H1 (cell line): ENCODE results near the gene MEMO1. TPM values are rescaled to one million over a fixed set of nuclear protein-coding genes. Genes with fewer than 3 reads are reported as not detected.

Experiments used
- CTCF ChIA-PET: fragments of 300-600 bp; sonication (Branson Sonifier 250); formaldehyde crosslinking; loops from one replicate; lab custom pipeline; 2021; ENCODE audit not compliant: partially characterized antibody; lab: Charles Lee
- POLR2A ChIA-PET: fragments of 300-600 bp; sonication (Branson Sonifier 250); formaldehyde crosslinking; loops from one replicate; lab custom pipeline; 2021; ENCODE audit warnings: inconsistent platforms; ENCODE audit not compliant: partially characterized antibody; lab: Charles Lee
- DNase-seq, 2 experiments: peaks; one replicate each; pipeline versions ENCODE4 v3.0.0 to v3.0.0-alpha.2; 2010 to 2022; ENCODE audit warnings: low spot score in 2 of 2, low read depth in 1 of 2, mixed read lengths in 1 of 2
- FAIRE-seq: peaks from 2 replicates; lab custom pipeline; 2011; peaks lifted over from hg19 to GRCh38; lab: Jason Lieb, UNC
- H2AFZ ChIP-seq: 2 replicates; pipeline ENCODE4 v1.8.1; 2012; ENCODE audit warnings: low read length, inconsistent platforms
- H2AK5ac ChIP-seq: 2 replicates; pipeline ENCODE4 v1.6.1; 2013; ENCODE audit warnings: low read depth, low read length
- H2BK120ac ChIP-seq: replicated peaks from 2 replicates; pipeline ENCODE3; 2013; ENCODE audit warnings: low read depth, low read length, inconsistent platforms
- H2BK12ac ChIP-seq: 2 replicates; pipeline ENCODE4 v1.6.1; 2013; ENCODE audit warnings: low read depth, low read length
- H2BK15ac ChIP-seq: 2 replicates; pipeline ENCODE4 v1.6.1; 2013; ENCODE audit warnings: low read length
- H2BK20ac ChIP-seq: 2 replicates; pipeline ENCODE4 v1.6.1; 2013; ENCODE audit warnings: low read length
- H2BK5ac ChIP-seq: 2 replicates; pipeline ENCODE4 v1.6.1; 2013; ENCODE audit warnings: low read depth, low read length
- H3K14ac ChIP-seq: 2 replicates; pipeline ENCODE4 v1.6.1; 2013; ENCODE audit warnings: inconsistent platforms; ENCODE audit not compliant: insufficient read length
- H3K18ac ChIP-seq: 2 replicates; pipeline ENCODE4 v1.6.1; 2013; ENCODE audit warnings: low read length; ENCODE audit errors: extremely low read depth
- H3K23ac ChIP-seq: 2 replicates; pipeline ENCODE4 v1.6.1; 2013; ENCODE audit warnings: inconsistent platforms; ENCODE audit not compliant: insufficient read length
- H3K23me2 ChIP-seq: 2 replicates; pipeline ENCODE4 v1.6.1; 2013; ENCODE audit warnings: low read depth, low read length
- H3K27ac ChIP-seq: 2 replicates; pipeline ENCODE4 v1.6.1; 2011; ENCODE audit warnings: low read depth, low read length, inconsistent platforms
- H3K27me3 ChIP-seq, 4 experiments: replicated peaks in 1 of 4; 1 replicate in 1 of 4; 2 replicates in 3 of 4; pipeline versions ENCODE4 v1.6.1 to v1.8.1; 2011 to 2013; ENCODE audit warnings: low read length in 3 of 4, mild to moderate bottlenecking in 3 of 4, inconsistent platforms in 2 of 4, mixed read lengths in 2 of 4, moderate library complexity in 1 of 4; ENCODE audit not compliant: control insufficient read depth in 3 of 4, insufficient read depth in 3 of 4; ENCODE audit errors: extremely low read depth in 1 of 4
- H3K36me3 ChIP-seq, 4 experiments: 2 replicates each; pipeline versions ENCODE4 v1.6.1 to v1.8.1; 2011 to 2013; ENCODE audit warnings: mild to moderate bottlenecking in 4 of 4, low read length in 3 of 4, moderate library complexity in 2 of 4, control low read depth in 1 of 4, inconsistent platforms in 1 of 4; ENCODE audit not compliant: insufficient read depth in 4 of 4, control insufficient read depth in 2 of 4
- H3K4ac ChIP-seq: replicated peaks from 2 replicates; pipeline ENCODE3; 2013; ENCODE audit warnings: low read length, low read depth, mixed read lengths, inconsistent platforms; ENCODE audit not compliant: insufficient read length
- H3K4me1 ChIP-seq, 4 experiments: replicated peaks in 1 of 4; 1 replicate in 1 of 4; 2 replicates in 3 of 4; pipeline versions ENCODE4 v1.6.1 to v1.8.1; 2011 to 2013; ENCODE audit warnings: low read length in 3 of 4, inconsistent platforms in 2 of 4, mixed read lengths in 1 of 4; ENCODE audit not compliant: insufficient read depth in 4 of 4, control insufficient read depth in 3 of 4
- H3K4me2 ChIP-seq, 2 experiments: 2 replicates each; pipeline versions ENCODE4 v1.6.1 to v1.8.1; 2011 to 2013; ENCODE audit warnings: low read depth in 2 of 2, low read length in 2 of 2, control low read depth in 1 of 2, inconsistent platforms in 1 of 2, mild to moderate bottlenecking in 1 of 2; ENCODE audit not compliant: insufficient read depth in 1 of 2
- H3K4me3 ChIP-seq, 4 experiments: fragments of 200-600, 300-600 bp in 1 of 4; sonication (generic), shearing (Covaris generic), sonication (Bioruptor Twin) in 1 of 4; 2 replicates each; pipeline versions ENCODE4 v1.5.1 to v1.8.1; 2011 to 2016; ENCODE audit warnings: low read length in 4 of 4, low read depth in 3 of 4, control low read depth in 2 of 4, inconsistent platforms in 2 of 4, mild to moderate bottlenecking in 2 of 4, mixed read lengths in 1 of 4, moderate library complexity in 1 of 4; ENCODE audit not compliant: insufficient read depth in 2 of 4; ENCODE audit errors: extremely low read depth in 1 of 4
- H3K56ac ChIP-seq: replicated peaks from 2 replicates; pipeline ENCODE3; 2013; ENCODE audit warnings: low read depth, mild to moderate bottlenecking, mixed read lengths, low read length, inconsistent platforms; ENCODE audit not compliant: insufficient read length
- H3K79me1 ChIP-seq: 2 replicates; pipeline ENCODE4 v1.6.1; 2013; ENCODE audit warnings: low read depth, low read length, control low read depth
- H3K79me2 ChIP-seq, 2 experiments: 2 replicates each; pipeline versions ENCODE4 v1.6.1 to v1.8.1; 2012 to 2013; ENCODE audit warnings: low read length in 2 of 2, mild to moderate bottlenecking in 2 of 2, inconsistent platforms in 1 of 2; ENCODE audit not compliant: insufficient read depth in 2 of 2, control insufficient read depth in 1 of 2
- H3K9ac ChIP-seq, 4 experiments: replicated peaks in 1 of 4; 1 replicate in 1 of 4; 2 replicates in 3 of 4; pipeline versions ENCODE4 v1.6.1 to v1.8.1; 2011 to 2013; ENCODE audit warnings: low read depth in 3 of 4, low read length in 3 of 4, control low read depth in 2 of 4, mild to moderate bottlenecking in 2 of 4, moderate library complexity in 2 of 4, inconsistent platforms in 1 of 4; ENCODE audit errors: extremely low read depth in 1 of 4
- H3K9me3 ChIP-seq, 2 experiments: 2 replicates each; pipeline versions ENCODE4 v1.6.1 to v1.8.1; 2012 to 2013; ENCODE audit warnings: mild to moderate bottlenecking in 2 of 2, moderate library complexity in 2 of 2, control low read depth in 1 of 2, inconsistent platforms in 1 of 2, low read depth in 1 of 2, low read length in 1 of 2, mixed read lengths in 1 of 2; ENCODE audit not compliant: insufficient read depth in 2 of 2
- H4K20me1 ChIP-seq, 2 experiments: replicated peaks in 1 of 2; 2 replicates each; pipeline versions ENCODE3 to v1.8.1; 2011 to 2013; ENCODE audit warnings: inconsistent platforms in 2 of 2, low read length in 2 of 2, mild to moderate bottlenecking in 1 of 2; ENCODE audit not compliant: insufficient read depth in 2 of 2, control insufficient read depth in 1 of 2
- H4K5ac ChIP-seq: 2 replicates; pipeline ENCODE4 v1.6.1; 2013; ENCODE audit warnings: low read length, low read depth, mixed read lengths, inconsistent platforms; ENCODE audit not compliant: insufficient read length
- H4K8ac ChIP-seq: 2 replicates; pipeline ENCODE4 v1.8.0; 2013; ENCODE audit warnings: mild to moderate bottlenecking, moderate library complexity, low read length, inconsistent platforms; ENCODE audit not compliant: insufficient read depth; ENCODE audit errors: extremely low read depth
- H4K91ac ChIP-seq: replicated peaks from 2 replicates; pipeline ENCODE3; 2013; ENCODE audit warnings: low read length, mixed read lengths, inconsistent platforms; ENCODE audit not compliant: insufficient read length
- BRCA1 ChIP-seq: IDR thresholded peaks from 2 replicates; pipeline ENCODE4 v1.6.1; 2012; ENCODE audit warnings: low read depth, low read length, improper control_type of control experiment
- CHD1 ChIP-seq: IDR thresholded peaks from 2 replicates; pipeline ENCODE4 v1.6.1; 2012; ENCODE audit warnings: low read depth, low read length, improper control_type of control experiment
- CTBP2 ChIP-seq: IDR thresholded peaks from 2 replicates; pipeline ENCODE4 v1.7.0; 2011; ENCODE audit warnings: borderline replicate concordance, mild to moderate bottlenecking, moderate library complexity, mixed read lengths, low read length; ENCODE audit not compliant: insufficient read depth, insufficient read length
- HDAC6 ChIP-seq: IDR thresholded peaks from one replicate; pipeline ENCODE4 v1.7.1; 2012; ENCODE audit warnings: low read depth, mild to moderate bottlenecking, inconsistent platforms, low read length, moderate library complexity
- JUN ChIP-seq: IDR thresholded peaks from 2 replicates; pipeline ENCODE4 v1.6.1; 2011; ENCODE audit warnings: low read depth, mild to moderate bottlenecking, improper control_type of control experiment, low read length
- KDM1A ChIP-seq: fragments of 200-600, 300-600 bp; sonication (generic); IDR thresholded peaks from 2 replicates; pipeline ENCODE4 v1.7.1; 2016; ENCODE audit warnings: mild to moderate bottlenecking, low read length, borderline replicate concordance
- POU5F1 ChIP-seq: IDR thresholded peaks from 2 replicates; pipeline ENCODE4 v1.6.1; 2011; ENCODE audit warnings: low read depth, mild to moderate bottlenecking, low read length, moderate library complexity
- RBBP5 ChIP-seq: IDR thresholded peaks from 2 replicates; pipeline ENCODE4 v1.7.1; 2012; ENCODE audit warnings: low read depth, mild to moderate bottlenecking, inconsistent platforms, low read length, moderate library complexity, borderline replicate concordance
- RFX5 ChIP-seq: IDR thresholded peaks from 2 replicates; pipeline ENCODE4 v1.6.1; 2011; ENCODE audit warnings: low read depth, low read length, improper control_type of control experiment, borderline replicate concordance
- RNF2 ChIP-seq: fragments of 200-900, 300-1000 bp; sonication (generic); IDR thresholded peaks from 2 replicates; pipeline ENCODE4 v1.7.1; 2016; ENCODE audit warnings: borderline replicate concordance, low read depth, mild to moderate bottlenecking, antibody characterized with exemption, low read length; ENCODE audit not compliant: poor library complexity, severe bottlenecking; ENCODE audit errors: missing control alignments
- SIRT6 ChIP-seq: IDR thresholded peaks from one replicate; pipeline ENCODE4 v1.7.1; 2012; ENCODE audit warnings: low read length, inconsistent platforms
- SIX5 ChIP-seq: IDR thresholded peaks from 2 replicates; pipeline ENCODE4 v1.6.1; 2011; ENCODE audit warnings: mild to moderate bottlenecking, low read depth, low read length
- WGBS, 2 experiments: shearing (Covaris generic) in 1 of 2; methylation state at CpG; one replicate each; pipeline versions ENCODE4 v1.1.6 to v1.1.7; 2013 to 2015; ENCODE audit warnings: low lambda C conversion rate in 2 of 2, mixed read lengths in 2 of 2, inconsistent platforms in 1 of 2, low coverage in 1 of 2, missing lambda C conversion rate in 1 of 2; ENCODE audit not compliant: insufficient replicate concordance in 2 of 2, insufficient coverage in 1 of 2, insufficient read length in 1 of 2; ENCODE audit errors: extremely low coverage in 1 of 2, missing lambda C conversion rate in 1 of 2; 5-methylcytosine and 5-hydroxymethylcytosine counted together
- polyA plus RNA-seq, 7 experiments: library from polyadenylated mRNA; depleted of rRNA in 3 of 7; stranded (reverse) in 5 of 7; unstranded in 2 of 7; fragments of >200 nt in 5 of 7; fragments of 200-250 nt in 2 of 7; gene quantifications; 1 replicate in 5 of 7; 2 replicates in 1 of 7; 4 replicates in 1 of 7; pipeline versions ENCODE4 v1.2.1 to v1.2.3, GENCODE V29; 2011 to 2013; ENCODE audit warnings: missing spikeins in 2 of 7, mixed read lengths in 2 of 7
- total RNA-seq: library from RNA; stranded (reverse); fragmentation: NEBNext Ultra II Directional; extraction: Animal tissue kit (Norgen Biotek cat#: 25700); gene quantifications from 2 replicates; pipeline ENCODE4 v1.2.1, GENCODE V29; 2021
- TF ChIP-seq, protein P1 (sequence below): IDR thresholded peaks from 2 replicates; pipeline ENCODE4 v1.6.1; 2011; ENCODE audit warnings: low read depth, mild to moderate bottlenecking, low read length; ENCODE audit not compliant: insufficient read depth

MEMO1 gene
- total and polyA plus RNA-seq, 2 of the 8 experiments (the other 6 are each of a cell fraction or from before 2014, with no cell fraction given): 26.9 to 54.7 TPM

DNA sequence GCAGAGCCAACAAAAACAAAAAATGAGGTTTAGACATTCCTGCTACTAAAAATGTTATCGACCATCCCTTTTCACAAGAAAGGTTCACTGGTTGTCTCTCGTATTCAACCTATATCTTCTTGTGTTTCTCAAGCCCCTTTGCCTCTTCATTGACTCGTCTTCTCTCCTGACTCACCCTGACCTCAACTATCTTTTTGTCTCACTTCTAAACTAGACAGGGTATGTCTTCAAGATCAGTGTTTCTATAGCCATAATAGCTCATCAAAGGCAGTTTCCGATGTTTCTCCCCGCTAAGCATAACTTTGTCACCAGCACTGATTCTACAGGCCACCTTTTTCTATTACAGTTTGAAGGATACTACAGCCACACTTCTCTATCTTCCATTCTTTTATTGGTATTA, 178.4 kb downstream of the MEMO1 start:
- H4K91ac ChIP-seq: no peak overlapping the region
- H2AFZ ChIP-seq: no peak overlapping the region
- H4K20me1 ChIP-seq: no peaks in the 10 kb centered on the region
- FAIRE-seq: no peak
- no peak overlapping the region for H2BK5ac ChIP-seq
- CTCF ChIA-PET: interaction anchor here (1.0 kb wide), 1 partner anchor 141 kb away, joined by 3 read pairs; no protein-coding TSS in a partner anchor
- no peaks in the 10 kb centered on the region for H3K79me2 ChIP-seq
- no peak overlapping the region for H4K8ac ChIP-seq
- no peak overlapping the region for H3K9ac ChIP-seq
- H3K4me2 ChIP-seq: no peak overlapping the region
- no peak overlapping the region for H2BK120ac ChIP-seq
- H3K4ac ChIP-seq: no peak overlapping the region
- H2BK12ac ChIP-seq: no peak overlapping the region
- 84% methylated on average over 5 of the region's 5 CpGs; no CpG with 5 or more reads in 1 of the 2 experiments for WGBS, 2 experiments
- no peak overlapping the region for H2BK20ac ChIP-seq
- H3K18ac ChIP-seq: no peak overlapping the region
- no peaks in the 10 kb centered on the region for H3K27me3 ChIP-seq
- H3K23ac ChIP-seq: no peak overlapping the region
- H3K56ac ChIP-seq: no peak overlapping the region
- H2BK15ac ChIP-seq: no peak overlapping the region
- H3K4me1 ChIP-seq: no peaks in the 10 kb centered on the region
- no peak overlapping the region for H3K27ac ChIP-seq
- no peak overlapping the region for H2AK5ac ChIP-seq
- no peaks in the 10 kb centered on the region for H3K23me2 ChIP-seq
- no peaks in the 10 kb centered on the region for H3K79me1 ChIP-seq
- H3K14ac ChIP-seq: no peak overlapping the region
- DNase-seq: no peak
- H4K5ac ChIP-seq: no peak overlapping the region
- H3K4me3 ChIP-seq: no peak overlapping the region
- POLR2A ChIA-PET: no interaction called here
- H3K36me3 ChIP-seq: no peaks in the 10 kb centered on the region
- H3K9me3 ChIP-seq: peaks cover 12 to 22% of the 10 kb centered on the region in 2 experiments
- TF ChIP-seq JUN (no peak), RFX5 (no peak), KDM1A (no peak), BRCA1 (no peak), RBBP5 (no peak), SIX5 (no peak), CTBP2 (no peak), POU5F1 (no peak), SIRT6 (no peak), RNF2 (no peak), HDAC6 (no peak), CHD1 (no peak)
- TF ChIP-seq, protein P1, sequence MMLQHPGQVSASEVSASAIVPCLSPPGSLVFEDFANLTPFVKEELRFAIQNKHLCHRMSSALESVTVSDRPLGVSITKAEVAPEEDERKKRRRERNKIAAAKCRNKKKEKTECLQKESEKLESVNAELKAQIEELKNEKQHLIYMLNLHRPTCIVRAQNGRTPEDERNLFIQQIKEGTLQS: no peak
